ENCODE data around the gene TWNK.
A peak's percentile ranks its signal among the peaks of the same experiment; 100 is the strongest.

TWNK gene

GRCh38 chr10:101042118-101042517 lies 54.8 kb downstream of the TWNK start:
- no peak for DNase-seq (ENCODE audit: low read depth)
- TF ChIP-seq, protein P1, sequence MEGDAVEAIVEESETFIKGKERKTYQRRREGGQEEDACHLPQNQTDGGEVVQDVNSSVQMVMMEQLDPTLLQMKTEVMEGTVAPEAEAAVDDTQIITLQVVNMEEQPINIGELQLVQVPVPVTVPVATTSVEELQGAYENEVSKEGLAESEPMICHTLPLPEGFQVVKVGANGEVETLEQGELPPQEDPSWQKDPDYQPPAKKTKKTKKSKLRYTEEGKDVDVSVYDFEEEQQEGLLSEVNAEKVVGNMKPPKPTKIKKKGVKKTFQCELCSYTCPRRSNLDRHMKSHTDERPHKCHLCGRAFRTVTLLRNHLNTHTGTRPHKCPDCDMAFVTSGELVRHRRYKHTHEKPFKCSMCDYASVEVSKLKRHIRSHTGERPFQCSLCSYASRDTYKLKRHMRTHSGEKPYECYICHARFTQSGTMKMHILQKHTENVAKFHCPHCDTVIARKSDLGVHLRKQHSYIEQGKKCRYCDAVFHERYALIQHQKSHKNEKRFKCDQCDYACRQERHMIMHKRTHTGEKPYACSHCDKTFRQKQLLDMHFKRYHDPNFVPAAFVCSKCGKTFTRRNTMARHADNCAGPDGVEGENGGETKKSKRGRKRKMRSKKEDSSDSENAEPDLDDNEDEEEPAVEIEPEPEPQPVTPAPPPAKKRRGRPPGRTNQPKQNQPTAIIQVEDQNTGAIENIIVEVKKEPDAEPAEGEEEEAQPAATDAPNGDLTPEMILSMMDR (IDR thresholded peaks at IDR 0.05; ENCODE audit: control insufficient read depth, extremely low read depth, insufficient read depth): no peak
- H3K4me3 ChIP-seq (ENCODE audit: low read depth, low read length): peak overlapping the region; percentile 49; the same call in 1 of the 2 replicates

DNA sequence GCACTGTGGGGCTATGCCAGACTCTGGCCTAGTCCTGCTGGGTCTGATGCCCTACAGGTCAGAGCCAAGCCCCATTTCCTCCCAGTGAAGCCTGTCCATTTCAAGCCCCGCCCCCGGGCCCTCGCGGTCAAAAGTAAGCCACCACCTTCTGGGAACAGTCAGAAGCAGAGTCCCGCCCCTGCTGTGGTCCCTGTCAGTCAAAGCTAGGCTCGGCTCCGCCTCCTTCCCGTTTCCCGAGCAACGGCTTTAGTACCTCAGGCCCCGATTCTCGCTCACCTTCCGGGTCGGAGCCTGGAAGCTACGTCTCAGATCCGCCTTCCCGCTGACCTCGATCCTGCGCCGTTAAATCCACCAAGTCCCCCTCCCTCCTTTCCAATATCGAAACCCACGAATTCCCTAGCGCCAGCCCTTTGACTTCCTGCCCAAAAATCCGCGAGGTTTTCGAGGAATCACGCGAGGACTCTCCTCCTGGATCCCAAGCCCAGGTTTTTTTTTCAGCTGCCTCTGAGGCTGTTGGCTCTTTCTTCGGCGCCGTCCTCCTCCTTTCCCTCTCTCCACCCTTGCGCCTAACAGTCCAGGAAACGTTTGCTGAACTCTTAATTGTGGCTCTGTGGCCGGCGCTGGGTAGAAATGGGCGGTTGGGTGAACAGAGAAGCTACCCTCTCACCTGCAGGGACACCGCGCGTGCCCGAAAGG lies 55.5 kb downstream of the TWNK start:
- DNase-seq (ENCODE audit: low read depth): peak; percentile 86
- TF ChIP-seq, protein P1 (IDR thresholded peaks at IDR 0.05; ENCODE audit: control insufficient read depth, extremely low read depth, insufficient read depth): no peak
- H3K4me3 ChIP-seq (ENCODE audit: low read depth, low read length): peak overlapping the region; percentile 49

DNA sequence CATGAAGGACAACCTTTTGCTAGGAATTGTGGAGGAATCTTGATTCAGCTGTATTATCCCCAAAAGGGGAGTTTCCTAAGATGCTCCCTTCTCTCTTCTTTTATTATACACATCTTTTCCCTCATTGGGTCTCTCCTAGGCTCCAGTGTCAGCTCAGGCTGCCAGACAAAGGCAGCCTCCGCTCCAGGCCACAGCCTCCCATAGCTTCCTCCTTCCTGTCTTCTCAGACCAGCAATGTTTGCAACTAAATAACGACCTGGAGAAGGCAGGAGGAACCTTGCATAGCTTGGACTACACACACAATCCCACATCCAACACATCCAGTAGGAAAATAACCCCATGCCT lies 56.0 kb downstream of the TWNK start:
- H3K4me3 ChIP-seq (ENCODE audit: low read depth, low read length): peak overlapping the region; percentile 49
- TF ChIP-seq, protein P1 (IDR thresholded peaks at IDR 0.05; ENCODE audit: control insufficient read depth, extremely low read depth, insufficient read depth): no peak
- no peak for DNase-seq (ENCODE audit: low read depth)
